Transverse colon (tissue), 4 donors: Measurements from ENCODE around the gene LMLN.

Source experiments
- EP300 ChIP-seq: sonication (generic); formaldehyde crosslinking; IDR thresholded peaks from one replicate; pipeline ENCODE4 v1.6.1; 2017; ENCODE audit warnings: antibody characterized with exemption, low read depth
- POLR2A ChIP-seq: fragments of 450-650 bp; IDR thresholded peaks from one replicate; pipeline ENCODE4 v1.6.1; 2016; ENCODE audit warnings: antibody characterized with exemption, mild to moderate bottlenecking, moderate library complexity
- POLR2AphosphoS5 ChIP-seq, 3 donors: sonication (generic); formaldehyde crosslinking; IDR thresholded peaks; one replicate each; pipeline ENCODE4 v1.6.1; 2016; ENCODE audit warnings: antibody characterized with exemption in 3 of 3
- TF ChIP-seq, protein P1 (sequence below), 5 experiments: fragments of 200-600 bp in 3 of 5; fragments of 450-650 bp in 2 of 5; sonication (generic) in 3 of 5; IDR thresholded peaks; 1 replicate in 2 of 5; 2 replicates in 3 of 5; pipeline ENCODE4 v1.5.1; 2016 to 2017; ENCODE audit warnings: antibody characterized with exemption in 5 of 5, inconsistent platforms in 3 of 5, mild to moderate bottlenecking in 2 of 5, moderate library complexity in 1 of 5

DNA sequence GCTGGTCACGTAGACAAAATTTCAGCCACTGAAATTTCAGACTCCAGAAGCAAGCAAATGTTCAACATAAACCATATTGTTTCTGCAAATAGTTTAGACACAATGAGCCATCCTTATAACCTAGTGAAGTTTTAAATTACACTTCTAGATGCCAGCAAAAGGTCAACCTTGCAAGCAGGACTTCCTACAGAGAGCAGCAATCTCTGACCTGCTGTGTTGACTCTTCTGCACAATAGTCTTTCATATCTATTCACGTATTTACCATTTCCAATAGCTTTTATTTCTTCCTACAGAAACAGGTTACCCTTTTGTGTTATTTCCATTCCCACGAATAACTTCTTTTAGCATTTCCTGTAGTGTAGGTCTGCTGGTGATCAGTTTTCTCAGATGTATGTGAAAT, 10.6 kb downstream of the LMLN start:
- TF ChIP-seq POLR2A (no peak), POLR2AphosphoS5 (IDR thresholded peaks at IDR 0.05) (no peak), EP300 (no peak)
- TF ChIP-seq, protein P1, sequence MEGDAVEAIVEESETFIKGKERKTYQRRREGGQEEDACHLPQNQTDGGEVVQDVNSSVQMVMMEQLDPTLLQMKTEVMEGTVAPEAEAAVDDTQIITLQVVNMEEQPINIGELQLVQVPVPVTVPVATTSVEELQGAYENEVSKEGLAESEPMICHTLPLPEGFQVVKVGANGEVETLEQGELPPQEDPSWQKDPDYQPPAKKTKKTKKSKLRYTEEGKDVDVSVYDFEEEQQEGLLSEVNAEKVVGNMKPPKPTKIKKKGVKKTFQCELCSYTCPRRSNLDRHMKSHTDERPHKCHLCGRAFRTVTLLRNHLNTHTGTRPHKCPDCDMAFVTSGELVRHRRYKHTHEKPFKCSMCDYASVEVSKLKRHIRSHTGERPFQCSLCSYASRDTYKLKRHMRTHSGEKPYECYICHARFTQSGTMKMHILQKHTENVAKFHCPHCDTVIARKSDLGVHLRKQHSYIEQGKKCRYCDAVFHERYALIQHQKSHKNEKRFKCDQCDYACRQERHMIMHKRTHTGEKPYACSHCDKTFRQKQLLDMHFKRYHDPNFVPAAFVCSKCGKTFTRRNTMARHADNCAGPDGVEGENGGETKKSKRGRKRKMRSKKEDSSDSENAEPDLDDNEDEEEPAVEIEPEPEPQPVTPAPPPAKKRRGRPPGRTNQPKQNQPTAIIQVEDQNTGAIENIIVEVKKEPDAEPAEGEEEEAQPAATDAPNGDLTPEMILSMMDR (IDR thresholded peaks at IDR 0.05), result no peak
